ENCODE results near the gene DGKG. TPM values are rescaled to one million over a fixed set of nuclear protein-coding genes. Genes with fewer than 3 reads are reported as not detected.

The DGKG gene
- total and polyA plus RNA-seq, 4 donors, result 0.84 to 7.8 (median 1.7) TPM

GRCh38 chr3:186181901-186182300 lies 180.1 kb downstream of the DGKG start:
- Histone ChIP-seq H3K4me1 (ENCODE audit: control insufficient read depth in 4 of 4, insufficient read depth in 4 of 4, low read length in 3 of 4) (peaks cover 0 to 3% (median 0%) of the 10 kb centered on the region in 4 donors), H3K4me3 (ENCODE audit: low read depth in 1 of 3, low read length in 3 of 3) (no peak overlapping the region), H3K27me3 (ENCODE audit: control insufficient read depth in 4 of 4, insufficient read depth in 4 of 4, low read length in 3 of 4) (no peaks in the 10 kb centered on the region), H3K27ac (ENCODE audit: low read depth in 1 of 2, low read length in 2 of 2) (no peak overlapping the region), H3K9ac (ENCODE audit: low read depth in 1 of 2, low read length in 2 of 2) (no peak overlapping the region), H3K36me3 (ENCODE audit: control insufficient read depth in 4 of 4, insufficient read depth in 3 of 4, low read depth in 1 of 4, low read length in 3 of 4) (no peaks in the 10 kb centered on the region), H3K9me3 (ENCODE audit: control insufficient read depth in 4 of 4, low read length in 3 of 4) (no peaks in the 10 kb centered on the region)
- DNase-seq (ENCODE audit: low spot score), result no peak
- WGBS, result 87% methylated on average over 2 of the region's 2 CpGs
- TF ChIP-seq RXRA (IDR thresholded peaks at IDR 0.05) (no peak), RAD21 (IDR thresholded peaks at IDR 0.05) (no peak), GABPA (IDR thresholded peaks at IDR 0.05 in 1 of 2, conservative IDR thresholded peaks at IDR 0.05 in 1 of 2) (no peak), REST (IDR thresholded peaks at IDR 0.05) (no peak), NR2F2 (IDR thresholded peaks at IDR 0.05) (no peak), FOXA2 (IDR thresholded peaks at IDR 0.05) (no peak), ATF3 (IDR thresholded peaks at IDR 0.05) (no peak), TAF1 (conservative IDR thresholded peaks at IDR 0.05) (no peak), FOXA1 (IDR thresholded peaks at IDR 0.05) (no peak), EGR1 (IDR thresholded peaks at IDR 0.05; ENCODE audit: low read depth in 2 of 2) (no peak), SP1 (IDR thresholded peaks at IDR 0.05) (no peak), YY1 (IDR thresholded peaks at IDR 0.05) (no peak), JUND (IDR thresholded peaks at IDR 0.05) (no peak), HNF4A (conservative IDR thresholded peaks at IDR 0.05) (no peak), HNF4G (IDR thresholded peaks at IDR 0.05) (no peak)
- TF ChIP-seq, protein P1, sequence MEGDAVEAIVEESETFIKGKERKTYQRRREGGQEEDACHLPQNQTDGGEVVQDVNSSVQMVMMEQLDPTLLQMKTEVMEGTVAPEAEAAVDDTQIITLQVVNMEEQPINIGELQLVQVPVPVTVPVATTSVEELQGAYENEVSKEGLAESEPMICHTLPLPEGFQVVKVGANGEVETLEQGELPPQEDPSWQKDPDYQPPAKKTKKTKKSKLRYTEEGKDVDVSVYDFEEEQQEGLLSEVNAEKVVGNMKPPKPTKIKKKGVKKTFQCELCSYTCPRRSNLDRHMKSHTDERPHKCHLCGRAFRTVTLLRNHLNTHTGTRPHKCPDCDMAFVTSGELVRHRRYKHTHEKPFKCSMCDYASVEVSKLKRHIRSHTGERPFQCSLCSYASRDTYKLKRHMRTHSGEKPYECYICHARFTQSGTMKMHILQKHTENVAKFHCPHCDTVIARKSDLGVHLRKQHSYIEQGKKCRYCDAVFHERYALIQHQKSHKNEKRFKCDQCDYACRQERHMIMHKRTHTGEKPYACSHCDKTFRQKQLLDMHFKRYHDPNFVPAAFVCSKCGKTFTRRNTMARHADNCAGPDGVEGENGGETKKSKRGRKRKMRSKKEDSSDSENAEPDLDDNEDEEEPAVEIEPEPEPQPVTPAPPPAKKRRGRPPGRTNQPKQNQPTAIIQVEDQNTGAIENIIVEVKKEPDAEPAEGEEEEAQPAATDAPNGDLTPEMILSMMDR (IDR thresholded peaks at IDR 0.05; ENCODE audit: low read depth, low read length, missing input control), result no peak
- TF ChIP-seq, protein P2, sequence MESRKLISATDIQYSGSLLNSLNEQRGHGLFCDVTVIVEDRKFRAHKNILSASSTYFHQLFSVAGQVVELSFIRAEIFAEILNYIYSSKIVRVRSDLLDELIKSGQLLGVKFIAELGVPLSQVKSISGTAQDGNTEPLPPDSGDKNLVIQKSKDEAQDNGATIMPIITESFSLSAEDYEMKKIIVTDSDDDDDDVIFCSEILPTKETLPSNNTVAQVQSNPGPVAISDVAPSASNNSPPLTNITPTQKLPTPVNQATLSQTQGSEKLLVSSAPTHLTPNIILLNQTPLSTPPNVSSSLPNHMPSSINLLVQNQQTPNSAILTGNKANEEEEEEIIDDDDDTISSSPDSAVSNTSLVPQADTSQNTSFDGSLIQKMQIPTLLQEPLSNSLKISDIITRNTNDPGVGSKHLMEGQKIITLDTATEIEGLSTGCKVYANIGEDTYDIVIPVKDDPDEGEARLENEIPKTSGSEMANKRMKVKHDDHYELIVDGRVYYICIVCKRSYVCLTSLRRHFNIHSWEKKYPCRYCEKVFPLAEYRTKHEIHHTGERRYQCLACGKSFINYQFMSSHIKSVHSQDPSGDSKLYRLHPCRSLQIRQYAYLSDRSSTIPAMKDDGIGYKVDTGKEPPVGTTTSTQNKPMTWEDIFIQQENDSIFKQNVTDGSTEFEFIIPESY (IDR thresholded peaks at IDR 0.05), result no peak
- TF ChIP-seq, protein P3, sequence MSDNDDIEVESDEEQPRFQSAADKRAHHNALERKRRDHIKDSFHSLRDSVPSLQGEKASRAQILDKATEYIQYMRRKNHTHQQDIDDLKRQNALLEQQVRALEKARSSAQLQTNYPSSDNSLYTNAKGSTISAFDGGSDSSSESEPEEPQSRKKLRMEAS (IDR thresholded peaks at IDR 0.05), result no peak

Data from liver (tissue), 9 donors.